Endothelial cell of umbilical vein (primary cell): ENCODE measurements around the gene ANP32A.

Source experiments
- CTCF ChIP-seq, 2 donors: IDR thresholded peaks; 1 replicate in 1 of 2; 2 replicates in 1 of 2; pipeline ENCODE4 v1.5.1; 2011; ENCODE audit warnings: low read length in 2 of 2, mild to moderate bottlenecking in 2 of 2, moderate library complexity in 2 of 2, control low read depth in 1 of 2, inconsistent platforms in 1 of 2, low read depth in 1 of 2; ENCODE audit not compliant: insufficient read depth in 1 of 2; ENCODE audit errors: extremely low read depth in 1 of 2
- EZH2 ChIP-seq: IDR thresholded peaks from 2 replicates; pipeline ENCODE4 v1.6.1; 2012; ENCODE audit warnings: borderline replicate concordance, low read depth, mild to moderate bottlenecking, moderate library complexity, low read length, inconsistent platforms; ENCODE audit not compliant: severe bottlenecking
- FOS ChIP-seq: IDR thresholded peaks from 2 replicates; pipeline ENCODE4 v1.6.1; 2011; ENCODE audit warnings: mild to moderate bottlenecking, low read length, moderate library complexity, borderline replicate concordance; ENCODE audit not compliant: insufficient read depth
- GATA2 ChIP-seq: IDR thresholded peaks from 2 replicates; pipeline ENCODE4 v1.7.0; 2011; ENCODE audit warnings: low read depth, mild to moderate bottlenecking, moderate library complexity, mixed read lengths, low read length; ENCODE audit not compliant: insufficient read length, insufficient read depth
- JUN ChIP-seq: IDR thresholded peaks from 2 replicates; pipeline ENCODE4 v1.6.1; 2011; ENCODE audit warnings: borderline replicate concordance, low read depth; ENCODE audit not compliant: insufficient read length, insufficient read depth
- MAX ChIP-seq: IDR thresholded peaks from 2 replicates; pipeline ENCODE4 v1.6.1; 2011; ENCODE audit not compliant: insufficient read depth, insufficient read length
- MYC ChIP-seq: IDR thresholded peaks from one replicate; pipeline ENCODE4 v1.6.1; 2011; ENCODE audit warnings: mild to moderate bottlenecking, low read depth, low read length
- POLR2A ChIP-seq: IDR thresholded peaks from 2 replicates; pipeline ENCODE4 v1.6.1; 2012; ENCODE audit warnings: low read depth, mild to moderate bottlenecking, control low read depth, low read length
- POLR2AphosphoS5 ChIP-seq: IDR thresholded peaks from 2 replicates; pipeline ENCODE4 v1.6.1; 2012; ENCODE audit warnings: low read depth, mild to moderate bottlenecking, control low read depth, low read length, moderate library complexity; ENCODE audit not compliant: insufficient read depth

GRCh38 chr15:68769702-68770101 is 51.0 kb downstream of the ANP32A start:
- TF ChIP-seq CTCF (IDR thresholded peaks at IDR 0.05; ENCODE audit: extremely low read depth in 1 of 2, insufficient read depth in 1 of 2, low read depth in 1 of 2, low read length in 2 of 2): no peak
- no peak for TF ChIP-seq MAX
- TF ChIP-seq POLR2A: no peak
- no peak for TF ChIP-seq JUN
- no peak for TF ChIP-seq EZH2
- no peak for TF ChIP-seq FOS
- no peak for TF ChIP-seq POLR2AphosphoS5
- TF ChIP-seq MYC: no peak
- TF ChIP-seq GATA2: no peak
